MCF 10A (cell line): ENCODE data around the gene MIF4GD. TPM values are rescaled to one million over a fixed set of nuclear protein-coding genes. Genes with fewer than 3 reads are reported as not detected.

ENCODE experiments used
- BruUV-seq: library from RNA; stranded (reverse); fragments of 400-500 nt; replicated peaks from 2 replicates; lab custom pipeline; 2021; lab: Mats Ljungman, UMichigan
- CTCF ChIA-PET: fragments of 300-600 bp; sonication (Branson Sonifier 250); formaldehyde crosslinking; extraction: SDS; loops from one replicate; lab custom pipeline; 2021; ENCODE audit warnings: antibody characterized with exemption, inconsistent platforms; lab: Yijun Ruan, JAX
- POLR2A ChIA-PET: fragments of 300-600, 350-650 bp; sonication (Branson Sonifier 250); formaldehyde crosslinking; extraction: SDS; loops from one replicate; lab custom pipeline; 2020; ENCODE audit warnings: antibody characterized with exemption, inconsistent platforms; lab: Yijun Ruan, JAX
- DNase-seq: peaks from one replicate; pipeline ENCODE4 v3.0.0-alpha.2; 2018; ENCODE audit not compliant: unreplicated experiment
- H3K27ac Mint-ChIP-seq: one replicate; pipeline ENCODE4 v1.8.0; 2022; ENCODE audit warnings: mild to moderate bottlenecking, low read depth, mixed read lengths; ENCODE audit not compliant: unreplicated experiment
- H3K27me3 Mint-ChIP-seq: one replicate; pipeline ENCODE4 v1.8.0; 2022; ENCODE audit warnings: mixed read lengths; ENCODE audit not compliant: insufficient read depth, unreplicated experiment
- H3K36me3 Mint-ChIP-seq: one replicate; pipeline ENCODE4 v1.8.0; 2022; ENCODE audit warnings: mild to moderate bottlenecking, moderate library complexity, mixed read lengths; ENCODE audit not compliant: insufficient read depth, unreplicated experiment
- H3K4me1 Mint-ChIP-seq: one replicate; pipeline ENCODE4 v1.8.0; 2022; ENCODE audit warnings: mixed read lengths; ENCODE audit not compliant: insufficient read depth, unreplicated experiment
- H3K4me3 Mint-ChIP-seq: one replicate; pipeline ENCODE4 v1.8.0; 2022; ENCODE audit warnings: mild to moderate bottlenecking, moderate library complexity, mixed read lengths; ENCODE audit not compliant: unreplicated experiment
- H3K9me3 Mint-ChIP-seq: one replicate; pipeline ENCODE4 v1.8.0; 2022; ENCODE audit warnings: mixed read lengths; ENCODE audit not compliant: unreplicated experiment
- CTCF ChIP-seq: fragments of 200-600 bp; IDR thresholded peaks from one replicate; pipeline ENCODE4 v1.8.0; 2022; ENCODE audit warnings: antibody characterized with exemption, mild to moderate bottlenecking; ENCODE audit not compliant: unreplicated experiment
- intact Hi-C: fragments of 100-400 bp; cut with micrococcal nuclease; formaldehyde crosslinking; loops from 2 replicates; pipeline ENCODE4 v1.14.1; 2022
- total RNA-seq: library from RNA; stranded (reverse); gene quantifications from 2 replicates; pipeline ENCODE4 v1.2.3, GENCODE V29; 2022

Gene MIF4GD
- total RNA-seq, 1 experiment from 2014 or later, result 23.3 TPM

- Mint-ChIP-seq H3K4me3 (peak overlapping the region; percentile 74), H3K27ac (peak overlapping the region; percentile 39), H3K4me1 (peaks cover 23% of the 10 kb centered on the region), H3K36me3 (peaks cover 18% of the 10 kb centered on the region), H3K27me3 (no peaks in the 10 kb centered on the region), H3K9me3 (no peaks in the 10 kb centered on the region)
- no peak for DNase-seq
- intact Hi-C loops, result loop anchor here (2.0 kb wide), 1 partner anchor 141 kb away; no protein-coding TSS in a partner anchor
- no peak for TF ChIP-seq CTCF
- ChIA-PET CTCF (interaction anchor here (0.5 to 3.0 kb wide), 13 partner anchors 9 to 664 kb away, joined by 3 to 38 read pairs (median 4); partner anchors contain the start of genes GGA3, MRPS7 and SLC25A19), POLR2A (interaction anchor here (0.7 to 6.8 kb wide), 7 partner anchors 11 to 125 kb away, joined by 3 to 142 read pairs (median 20); partner anchors contain the start of genes GGA3, MRPS7, NUP85 and SLC25A19)
- BruUV-seq, result no TSS peak
Observed at GRCh38 chr17:75271955-75272847, 1.2 kb upstream of the MIF4GD start.

GRCh38 chr17:75271233-75271954 lies 363 bp upstream of the MIF4GD start:
- Mint-ChIP-seq H3K36me3 (peaks cover 26% of the 10 kb centered on the region), H3K27me3 (no peaks in the 10 kb centered on the region), H3K27ac (peak overlapping the region; percentile 39), H3K9me3 (no peaks in the 10 kb centered on the region), H3K4me3 (peak overlapping the region; percentile 74), H3K4me1 (peaks cover 23% of the 10 kb centered on the region)
- intact Hi-C loops, result loop anchor here (2.0 kb wide), 1 partner anchor 141 kb away; no protein-coding TSS in a partner anchor
- POLR2A ChIA-PET, result interaction anchor here (0.6 to 6.8 kb wide), 21 partner anchors 9 to 398 kb away, joined by 3 to 142 read pairs (median 7); partner anchors contain the start of genes FDXR, GGA3, GRB2 and JPT1
- peak; percentile 74 for DNase-seq
- peak; percentile 67 for TF ChIP-seq CTCF
- CTCF ChIA-PET, result interaction anchor here (0.5 to 3.0 kb wide), 21 partner anchors 10 to 1742 kb away, joined by 3 to 38 read pairs (median 4); partner anchors contain the start of genes GGA3, MRPS7 and SLC25A19
- BruUV-seq, result no TSS peak

GRCh38 chr17:75270218-75270965 lies 639 bp downstream of the MIF4GD start:
- Mint-ChIP-seq H3K4me3 (peak overlapping the region; percentile 76), H3K36me3 (peaks cover 34% of the 10 kb centered on the region), H3K4me1 (peaks cover 23% of the 10 kb centered on the region), H3K27ac (peak overlapping the region; percentile 63), H3K27me3 (no peaks in the 10 kb centered on the region), H3K9me3 (no peaks in the 10 kb centered on the region)
- ChIA-PET CTCF (interaction anchor here (0.5 to 3.0 kb wide), 25 partner anchors 8 to 605 kb away, joined by 3 to 38 read pairs (median 4); partner anchors contain the start of genes GGA3, MRPS7 and SLC25A19), POLR2A (interaction anchor here (0.6 to 6.8 kb wide), 28 partner anchors 8 to 524 kb away, joined by 3 to 142 read pairs (median 4); partner anchors contain the start of genes FDXR, GGA3, GRB2 and JPT1)
- BruUV-seq, result no TSS peak
- intact Hi-C loops, result loop anchor here (1.0 to 2.0 kb wide), 2 partner anchors 134 to 142 kb away; no protein-coding TSS in a partner anchor
- peak; percentile 81 for DNase-seq
- peak; percentile 37 for TF ChIP-seq CTCF
